MM.1S (cell line): ENCODE results near the gene CLEC4D.

Experiments
- DNase-seq: peaks from one replicate; pipeline ENCODE4 v3.0.0-alpha.2; 2015
- H2AFZ ChIP-seq: fragments of 300-600 bp; sonication (generic); 2 replicates; pipeline ENCODE4 v1.6.0; 2016; ENCODE audit warnings: antibody characterized with exemption, low read length
- H3F3A ChIP-seq: fragments of 300-600 bp; sonication (generic); 2 replicates; pipeline ENCODE4 v1.6.1; 2016; ENCODE audit warnings: mild to moderate bottlenecking, antibody characterized with exemption, low read length, moderate library complexity, mixed read lengths; ENCODE audit not compliant: insufficient read depth
- H3K27ac ChIP-seq: fragments of 300-600 bp; sonication (generic); 2 replicates; pipeline ENCODE4 v1.5.1; 2016; ENCODE audit warnings: mild to moderate bottlenecking, low read length
- H3K27me3 ChIP-seq: fragments of 300-600 bp; sonication (generic); replicated peaks from 2 replicates; pipeline ENCODE4 v1.6.0; 2016; ENCODE audit warnings: low read length; ENCODE audit not compliant: insufficient read depth
- H3K36me3 ChIP-seq: fragments of 300-600 bp; sonication (generic); replicated peaks from 2 replicates; pipeline ENCODE4 v1.6.1; 2016; ENCODE audit warnings: mild to moderate bottlenecking, low read length, mixed read lengths; ENCODE audit not compliant: insufficient read depth
- H3K4me1 ChIP-seq: fragments of 300-600 bp; sonication (generic); 2 replicates; pipeline ENCODE4 v1.6.1; 2016; ENCODE audit warnings: low read length, mixed read lengths
- H3K4me2 ChIP-seq: fragments of 300-600 bp; sonication (generic); 2 replicates; pipeline ENCODE4 v1.6.0; 2016; ENCODE audit warnings: low read depth, low read length
- H3K4me3 ChIP-seq: fragments of 300-600 bp; sonication (generic); 2 replicates; pipeline ENCODE4 v1.5.1; 2016; ENCODE audit warnings: low read length, mixed read lengths
- H3K79me2 ChIP-seq: fragments of 300-600 bp; sonication (generic); 2 replicates; pipeline ENCODE4 v1.6.1; 2016; ENCODE audit warnings: mixed run types, low read length, mixed read lengths
- H3K9ac ChIP-seq: fragments of 300-600 bp; sonication (generic); 2 replicates; pipeline ENCODE4 v1.6.1; 2016; ENCODE audit warnings: low read length, mixed read lengths
- H3K9me2 ChIP-seq: fragments of 300-600 bp; sonication (generic); replicated peaks from 2 replicates; pipeline ENCODE4 v1.6.1; 2016; ENCODE audit warnings: mild to moderate bottlenecking, low read length, mixed read lengths; ENCODE audit not compliant: insufficient read depth
- H3K9me3 ChIP-seq: fragments of 300-600 bp; sonication (generic); replicated peaks from 2 replicates; pipeline ENCODE4 v1.6.1; 2016; ENCODE audit warnings: mild to moderate bottlenecking, low read length, mixed read lengths; ENCODE audit not compliant: insufficient read depth
- H4K20me1 ChIP-seq: fragments of 300-600 bp; sonication (generic); 2 replicates; pipeline ENCODE4 v1.6.1; 2016; ENCODE audit warnings: mild to moderate bottlenecking, low read length, moderate library complexity, mixed read lengths; ENCODE audit not compliant: insufficient read depth
- EZH2 ChIP-seq: fragments of 300-600 bp; sonication (generic); optimal IDR thresholded peaks from 2 replicates; pipeline ENCODE3; 2017; ENCODE audit warnings: low read depth, mild to moderate bottlenecking, antibody characterized with exemption, low read length, mixed read lengths
- EZH2phosphoT487 ChIP-seq: fragments of 300-600 bp; sonication (generic); IDR thresholded peaks from 2 replicates; pipeline ENCODE4 v1.6.1; 2018; ENCODE audit warnings: antibody characterized with exemption, low read length
- TF ChIP-seq, protein P1 (sequence below): fragments of 300-600 bp; sonication (generic); IDR thresholded peaks from 2 replicates; pipeline ENCODE4 v1.5.1; 2016; ENCODE audit warnings: antibody characterized with exemption, low read length, mixed read lengths

The CLEC4D gene

GRCh38 chr12:8556531-8557097 is 43.3 kb downstream of the CLEC4D start:
- no peak overlapping the region for H3K4me3 ChIP-seq
- H3K9me3 ChIP-seq, result no peaks in the 10 kb centered on the region
- no peak overlapping the region for H2AFZ ChIP-seq
- H3K9ac ChIP-seq, result no peak overlapping the region
- H3K27me3 ChIP-seq, result no peaks in the 10 kb centered on the region
- H3K36me3 ChIP-seq, result no peaks in the 10 kb centered on the region
- H4K20me1 ChIP-seq, result no peaks in the 10 kb centered on the region
- H3K79me2 ChIP-seq, result no peaks in the 10 kb centered on the region
- DNase-seq, result no peak
- no peak overlapping the region for H3K4me2 ChIP-seq
- no peaks in the 10 kb centered on the region for H3F3A ChIP-seq
- H3K4me1 ChIP-seq, result no peaks in the 10 kb centered on the region
- no peak overlapping the region for H3K27ac ChIP-seq
- TF ChIP-seq EZH2phosphoT487 (no peak), EZH2 (no peak)
- TF ChIP-seq, protein P1, sequence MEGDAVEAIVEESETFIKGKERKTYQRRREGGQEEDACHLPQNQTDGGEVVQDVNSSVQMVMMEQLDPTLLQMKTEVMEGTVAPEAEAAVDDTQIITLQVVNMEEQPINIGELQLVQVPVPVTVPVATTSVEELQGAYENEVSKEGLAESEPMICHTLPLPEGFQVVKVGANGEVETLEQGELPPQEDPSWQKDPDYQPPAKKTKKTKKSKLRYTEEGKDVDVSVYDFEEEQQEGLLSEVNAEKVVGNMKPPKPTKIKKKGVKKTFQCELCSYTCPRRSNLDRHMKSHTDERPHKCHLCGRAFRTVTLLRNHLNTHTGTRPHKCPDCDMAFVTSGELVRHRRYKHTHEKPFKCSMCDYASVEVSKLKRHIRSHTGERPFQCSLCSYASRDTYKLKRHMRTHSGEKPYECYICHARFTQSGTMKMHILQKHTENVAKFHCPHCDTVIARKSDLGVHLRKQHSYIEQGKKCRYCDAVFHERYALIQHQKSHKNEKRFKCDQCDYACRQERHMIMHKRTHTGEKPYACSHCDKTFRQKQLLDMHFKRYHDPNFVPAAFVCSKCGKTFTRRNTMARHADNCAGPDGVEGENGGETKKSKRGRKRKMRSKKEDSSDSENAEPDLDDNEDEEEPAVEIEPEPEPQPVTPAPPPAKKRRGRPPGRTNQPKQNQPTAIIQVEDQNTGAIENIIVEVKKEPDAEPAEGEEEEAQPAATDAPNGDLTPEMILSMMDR, result no peak
- H3K9me2 ChIP-seq, result no peaks in the 10 kb centered on the region

DNA sequence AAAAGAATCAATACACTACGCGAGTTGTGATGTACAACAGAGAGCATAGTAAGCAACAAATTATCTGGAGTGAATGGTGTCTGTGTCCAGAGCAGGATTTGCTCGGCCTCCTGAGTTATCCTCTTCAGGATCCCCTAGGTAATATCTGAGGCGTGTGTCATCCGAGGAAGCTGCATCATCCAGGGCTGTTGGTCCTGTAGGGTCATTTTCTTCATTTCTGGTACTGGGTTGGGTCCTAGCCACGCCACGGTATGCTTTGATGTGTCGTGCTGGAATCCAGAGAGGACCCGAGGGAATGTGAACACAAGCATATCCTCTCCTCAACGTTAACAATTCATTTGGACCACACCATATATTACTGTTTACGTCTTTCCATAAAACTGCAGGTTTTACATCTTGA is 46.4 kb downstream of the CLEC4D start:
- Histone ChIP-seq H3K9me3 (no peaks in the 10 kb centered on the region), H3K4me3 (no peak overlapping the region), H4K20me1 (no peaks in the 10 kb centered on the region), H3F3A (no peaks in the 10 kb centered on the region), H3K4me1 (no peaks in the 10 kb centered on the region), H3K36me3 (no peaks in the 10 kb centered on the region), H2AFZ (no peak overlapping the region), H3K9ac (no peak overlapping the region), H3K27me3 (no peaks in the 10 kb centered on the region), H3K27ac (no peak overlapping the region), H3K79me2 (no peaks in the 10 kb centered on the region), H3K9me2 (no peaks in the 10 kb centered on the region), H3K4me2 (no peak overlapping the region)
- no peak for TF ChIP-seq EZH2phosphoT487
- TF ChIP-seq, protein P1, result no peak
- TF ChIP-seq EZH2, result no peak
- no peak for DNase-seq

GRCh38 chr12:8561011-8561410 is 47.7 kb downstream of the CLEC4D start:
- H3K4me1 ChIP-seq, result no peaks in the 10 kb centered on the region
- TF ChIP-seq EZH2 (no peak), EZH2phosphoT487 (no peak)
- TF ChIP-seq, protein P1, result no peak
- no peak overlapping the region for H3K4me3 ChIP-seq
- DNase-seq, result no peak
- H4K20me1 ChIP-seq, result no peaks in the 10 kb centered on the region
- no peak overlapping the region for H2AFZ ChIP-seq
- H3K36me3 ChIP-seq, result no peaks in the 10 kb centered on the region
- H3K27me3 ChIP-seq, result no peaks in the 10 kb centered on the region
- H3K4me2 ChIP-seq, result no peak overlapping the region
- H3K9me3 ChIP-seq, result no peaks in the 10 kb centered on the region
- no peak overlapping the region for H3K27ac ChIP-seq
- no peaks in the 10 kb centered on the region for H3K79me2 ChIP-seq
- no peak overlapping the region for H3K9ac ChIP-seq
- H3K9me2 ChIP-seq, result no peaks in the 10 kb centered on the region
- no peaks in the 10 kb centered on the region for H3F3A ChIP-seq
